OCI-LY1 (cell line): ENCODE data around the gene UTP15.

ENCODE experiments used
- CTCF ChIP-seq: fragments of 200-600 bp; sonication (generic), shearing (Covaris generic); IDR thresholded peaks from 2 replicates; pipeline ENCODE4 v1.5.1; 2017; ENCODE audit warnings: mild to moderate bottlenecking, antibody characterized with exemption, low read length, moderate library complexity, mixed read lengths
- EZH2 ChIP-seq: fragments of 200-600 bp; sonication (generic), shearing (Covaris generic); IDR thresholded peaks from 2 replicates; pipeline ENCODE4 v1.8.0; 2017; ENCODE audit warnings: borderline replicate concordance, mixed run types, mild to moderate bottlenecking, antibody characterized with exemption, low read length, moderate library complexity, mixed read lengths

GRCh38 chr5:73565969-73566547 is 515 bp downstream of the UTP15 start:
- TF ChIP-seq CTCF (no peak), EZH2 (no peak)
